Stimulated activated CD8-positive, alpha-beta memory T cell treated with anti-CD3 and anti-CD28 coated beads, Interleukin-15, amount 100 ng/mL, for 24 hours (primary cell): ENCODE measurements around the gene SLC17A9.
"Not testable (repeated sequence)": the region's sequence is repeated elsewhere in the genome, so short reads cannot be mapped to it uniquely, and the experiment has no call there.

Experiments
- DNase-seq: peaks from one replicate; pipeline ENCODE4 v3.0.0-alpha.2; 2020; ENCODE audit warnings: low read depth

SLC17A9 gene

DNA sequence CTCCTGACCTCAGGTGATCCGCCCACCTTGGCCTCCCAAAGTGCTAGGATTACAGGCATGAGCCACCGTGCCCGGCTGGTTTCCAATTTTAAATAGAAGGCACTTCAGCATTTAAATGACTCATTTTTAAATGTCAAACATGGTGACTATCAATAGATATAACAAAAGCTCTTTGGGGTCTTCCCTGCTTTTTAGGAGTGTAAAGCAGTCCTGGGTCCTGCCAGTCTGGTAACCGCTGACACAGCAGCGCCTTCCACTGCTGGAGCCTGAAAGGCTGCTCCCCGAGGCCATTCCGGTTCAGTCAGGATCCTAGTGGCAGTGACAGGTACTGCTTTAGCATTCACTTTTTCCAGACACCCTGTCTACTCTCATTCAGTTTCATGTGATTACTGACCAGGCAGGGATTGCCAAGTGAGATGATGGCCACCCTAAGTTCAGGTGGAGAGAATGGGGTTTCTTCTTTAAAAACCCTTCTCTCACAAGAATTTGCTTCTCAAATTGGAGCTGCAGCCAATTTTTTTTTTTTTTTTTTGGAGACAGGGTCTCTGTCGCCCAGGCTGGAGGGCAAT is 31.3 kb upstream of the SLC17A9 start:
- DNase-seq = no peak

DNA sequence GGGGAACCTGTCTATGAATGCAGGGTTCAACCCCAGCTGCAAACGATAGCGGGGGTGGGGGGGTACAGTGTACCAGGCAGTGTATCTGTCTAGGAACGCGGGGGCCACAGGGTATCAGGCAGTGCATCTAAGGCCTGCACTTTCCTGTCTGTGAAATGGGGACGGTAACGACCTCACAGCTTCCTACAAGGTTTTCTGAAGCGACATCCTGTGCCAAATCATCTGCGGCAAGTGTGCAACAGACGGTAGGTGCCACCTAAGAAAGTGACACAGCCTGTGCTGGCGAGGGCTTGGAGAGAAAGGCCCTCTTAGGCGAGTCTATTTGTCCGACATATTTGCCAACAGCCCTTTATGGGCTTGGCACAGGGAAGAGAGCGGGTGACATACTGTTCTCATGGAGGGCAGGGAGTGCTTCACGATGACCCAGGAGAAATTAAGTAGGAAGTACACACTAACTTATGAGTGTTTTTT is 30.0 kb upstream of the SLC17A9 start:
- DNase-seq = no peak

DNA sequence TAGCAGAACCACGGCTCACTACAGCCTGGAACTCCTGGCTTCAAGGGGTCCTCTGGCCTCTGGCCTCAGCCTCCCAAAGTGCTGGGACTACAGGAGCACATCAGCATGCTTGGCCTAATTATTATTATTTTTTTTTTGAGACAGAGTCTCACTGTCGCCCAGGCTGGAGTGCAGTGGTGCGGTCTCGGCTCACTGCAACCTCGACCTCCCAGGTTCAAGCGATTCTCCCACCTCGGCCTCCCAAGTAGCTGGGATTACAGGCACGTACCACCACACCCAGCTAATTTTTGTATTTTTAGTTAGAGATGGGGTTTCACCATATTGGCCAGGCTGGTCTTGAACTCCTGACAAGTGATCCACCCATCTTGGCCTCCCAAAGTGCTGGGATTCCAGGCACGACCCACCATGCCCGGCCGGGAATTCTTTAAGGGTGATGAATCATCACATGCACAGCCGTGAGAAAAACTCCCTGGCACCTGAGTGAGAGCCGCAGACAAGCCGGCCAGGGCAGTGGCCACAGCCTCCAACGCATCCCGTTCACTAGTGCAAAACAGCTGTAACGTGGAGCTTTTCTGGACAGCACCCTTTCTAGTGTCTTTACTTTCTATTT is 29.3 kb upstream of the SLC17A9 start:
- not testable (repeated sequence) for DNase-seq

- no peak for DNase-seq
Measured at GRCh38 chr20:62923669-62924441, 28.7 kb upstream of the SLC17A9 start.

DNA sequence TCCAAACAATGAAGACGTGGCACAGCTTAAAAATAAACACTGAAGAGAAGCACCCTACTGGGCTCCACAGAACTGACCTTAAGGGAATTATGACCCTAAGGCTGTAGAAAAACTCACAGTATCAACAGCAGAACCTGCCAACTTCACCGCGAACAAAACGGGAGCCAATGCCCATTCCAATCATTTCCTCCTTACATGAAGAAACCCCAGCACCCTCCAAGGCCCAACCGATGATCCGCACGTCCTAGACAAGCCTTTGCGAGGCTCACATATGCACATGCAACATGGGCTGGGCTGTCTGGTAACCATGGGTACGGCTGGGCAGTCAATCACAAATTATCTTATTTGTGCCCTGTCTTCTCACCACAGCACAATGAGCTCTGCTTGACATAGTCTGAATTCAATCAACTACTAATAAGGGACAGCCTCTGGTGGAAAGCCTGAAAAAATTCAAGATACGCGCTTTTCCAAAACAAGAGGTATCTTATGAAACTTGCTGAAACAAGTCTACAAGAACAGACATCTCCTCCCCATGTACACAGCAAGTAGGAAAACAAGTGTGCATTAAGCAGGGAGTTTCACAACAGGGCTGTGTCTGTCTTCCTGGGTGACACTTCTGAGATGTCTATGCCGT is 27.9 kb upstream of the SLC17A9 start:
- no peak for DNase-seq

DNA sequence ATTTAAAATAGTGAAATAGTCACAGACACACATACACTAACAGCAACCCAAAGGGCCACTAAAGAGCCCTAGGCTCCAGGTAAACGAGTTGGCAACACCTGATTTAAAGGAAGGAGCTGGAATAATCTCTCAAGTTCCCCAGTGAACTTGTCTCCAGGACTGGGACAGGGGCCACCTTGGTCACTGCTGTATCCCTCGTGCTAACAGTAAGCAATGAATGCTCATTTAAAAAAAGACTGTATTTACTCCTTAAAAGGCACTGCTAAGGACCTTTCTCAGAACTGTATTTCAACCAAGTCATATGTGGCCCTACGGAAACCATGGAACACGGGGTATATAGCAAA is 27.5 kb upstream of the SLC17A9 start:
- no peak for DNase-seq

- no peak for DNase-seq
Measured at GRCh38 chr20:62925420-62926228, 26.9 kb upstream of the SLC17A9 start.

DNA sequence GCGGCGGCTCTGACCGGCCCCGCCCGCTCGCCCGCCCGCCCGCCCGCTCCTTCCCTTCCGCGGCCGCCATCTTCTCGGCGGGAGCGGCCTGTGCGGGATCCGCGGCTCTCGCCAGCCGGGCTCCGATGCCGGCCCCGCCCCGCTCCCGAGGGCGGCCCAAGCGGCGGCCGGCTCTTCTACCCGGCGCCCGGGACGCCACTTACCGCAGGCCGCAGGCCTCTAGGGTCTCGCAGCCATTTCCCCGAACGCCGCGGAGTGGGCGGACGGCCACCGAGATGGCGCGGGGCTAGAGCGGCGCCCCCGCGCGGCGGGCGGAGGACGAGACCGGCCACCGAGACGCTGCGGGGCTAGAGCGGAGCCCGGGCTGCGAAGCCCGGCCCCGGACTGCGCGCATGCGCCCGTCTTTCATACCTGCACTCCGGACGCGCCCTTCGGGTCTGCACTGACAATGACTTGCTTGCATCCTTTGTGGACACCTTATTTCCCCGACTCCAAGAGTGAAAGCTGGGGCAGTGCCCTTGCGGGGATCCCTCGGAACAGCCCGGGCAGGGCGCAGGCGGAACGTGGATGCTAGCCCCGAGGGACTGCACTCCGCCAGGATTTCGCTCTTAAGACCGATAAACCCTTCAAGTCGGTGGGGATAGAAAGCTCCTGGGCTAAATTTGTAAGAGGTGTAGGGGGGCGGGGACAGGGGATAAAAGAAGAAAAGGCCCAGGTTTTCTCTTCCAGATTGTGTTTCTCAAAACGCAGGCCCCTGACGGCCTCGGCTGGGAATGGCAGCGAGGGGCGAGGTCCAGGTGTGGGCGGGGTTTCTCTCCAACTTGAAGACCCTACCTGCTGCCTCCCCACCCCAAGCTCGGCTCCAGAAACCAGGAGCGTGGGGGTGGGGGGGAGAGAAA is 26.0 kb upstream of the SLC17A9 start, which contains the start of gene DIDO1:
Gene DIDO1 (minus strand): TSS at position 277 of the 899 bp plus-strand sequence.
- peak; percentile 75 for DNase-seq

DNA sequence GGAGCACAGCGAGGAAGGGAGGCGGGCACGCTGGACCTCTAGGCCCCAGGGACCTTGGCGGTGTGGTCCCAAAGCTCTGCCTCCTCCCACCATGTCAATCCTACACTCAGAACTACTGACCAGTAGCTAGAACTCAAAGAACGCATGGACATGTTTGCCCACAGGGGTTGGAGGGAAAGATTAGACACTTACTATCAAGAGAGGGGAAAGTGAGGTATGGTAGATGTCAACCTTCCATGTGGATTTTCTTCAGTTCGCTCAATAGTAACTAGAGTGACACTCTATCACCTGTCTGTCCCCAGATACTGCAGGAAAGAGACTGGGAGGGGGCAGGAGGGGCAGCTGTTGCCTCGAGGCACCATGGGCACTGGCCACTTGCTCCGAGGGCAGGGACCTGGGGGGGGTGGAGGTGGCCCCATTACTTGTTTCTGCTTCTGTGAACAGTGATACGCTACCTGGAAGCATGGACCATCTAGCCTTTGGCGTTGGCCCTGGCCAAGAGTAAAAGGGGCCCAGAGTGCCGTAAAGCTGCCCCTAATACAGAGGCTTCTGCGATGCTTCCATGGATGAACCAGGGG is 25.3 kb upstream of the SLC17A9 start:
- no peak for DNase-seq

- no peak for DNase-seq
Measured at GRCh38 chr20:62928246-62928939, 24.1 kb upstream of the SLC17A9 start.

DNA sequence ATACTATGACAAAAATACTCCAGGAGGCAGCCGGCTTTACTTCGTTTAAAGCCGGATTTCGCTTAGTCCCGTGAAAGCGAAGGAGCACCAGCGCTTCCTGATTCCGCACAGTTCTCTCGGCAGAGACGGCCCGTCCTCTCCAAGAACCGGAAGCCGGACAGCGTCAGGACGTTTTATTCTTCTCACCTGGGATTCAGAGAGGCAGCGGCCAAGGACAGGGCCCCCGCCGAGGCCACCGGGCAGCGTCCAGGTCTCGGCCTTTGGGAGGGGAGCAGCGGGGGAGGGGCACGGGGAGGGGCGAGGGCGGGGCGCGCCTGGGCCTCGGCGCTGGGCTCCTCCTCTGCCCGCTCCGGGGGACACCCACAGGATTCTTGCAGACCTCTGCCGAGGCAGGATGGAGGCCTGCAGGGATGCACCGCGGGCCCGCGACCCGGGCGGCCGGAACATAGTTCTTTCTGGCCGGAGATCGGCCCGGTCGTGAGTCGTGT is 23.4 kb upstream of the SLC17A9 start:
- no peak for DNase-seq

- no peak for DNase-seq
Measured at GRCh38 chr20:62931464-62931863, 21.0 kb upstream of the SLC17A9 start.

GRCh38 chr20:62933966-62934365 is 18.5 kb upstream of the SLC17A9 start:
- DNase-seq = no peak

- no peak for DNase-seq
Measured at GRCh38 chr20:62935204-62935967, 17.1 kb upstream of the SLC17A9 start.

DNA sequence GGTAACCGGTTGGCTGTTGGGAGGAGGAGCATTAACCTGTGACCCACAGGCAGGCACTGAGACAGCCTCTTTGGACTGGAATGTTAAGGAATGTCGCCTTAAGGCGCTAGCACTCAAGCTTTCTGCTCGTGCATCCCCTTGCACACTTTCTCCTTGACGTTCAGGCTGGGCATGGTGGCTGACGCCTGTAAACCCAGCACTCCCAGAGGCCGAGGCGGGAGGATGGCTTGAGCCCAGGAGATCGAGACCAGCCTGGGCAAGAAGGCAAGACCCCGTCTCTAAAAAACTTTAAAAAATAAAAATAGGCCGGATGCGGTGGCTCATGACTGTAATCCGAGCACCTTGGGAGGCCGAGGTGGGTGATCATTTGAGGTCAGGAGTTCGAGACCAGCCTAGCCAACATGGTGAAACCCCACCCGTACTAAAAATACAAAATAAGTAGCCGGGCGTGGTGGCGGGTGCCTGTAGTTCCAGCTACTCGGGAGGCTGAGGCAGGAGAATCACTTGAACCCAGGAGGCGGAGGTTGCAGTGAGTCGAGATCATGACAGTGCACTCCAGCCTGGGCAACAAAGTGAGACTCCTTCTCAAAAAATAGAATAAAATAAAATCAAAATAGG is 16.4 kb upstream of the SLC17A9 start:
- no peak for DNase-seq

GRCh38 chr20:62937268-62938104 is 15.0 kb upstream of the SLC17A9 start:
- DNase-seq = peak; percentile 95

- DNase-seq = no peak
Measured at GRCh38 chr20:62938105-62938888, 14.2 kb upstream of the SLC17A9 start, which contains the start of gene GID8. Gene GID8, plus strand, starts transcription at chr20:62938147. Its CDS starts 3,356 bp downstream, at chr20:62941503.
